WTC11 (cell line): ENCODE results near the gene CCNF.

ENCODE experiments used
- HMGA2 ChIP-seq: fragments of 250-450 bp; sonication (Bioruptor Pico); IDR thresholded peaks from 2 replicates; pipeline ENCODE4 v1.4.0; 2021; ENCODE audit warnings: mild to moderate bottlenecking, moderate library complexity
- JUN ChIP-seq: sonication (generic); formaldehyde crosslinking; IDR thresholded peaks from 2 replicates; pipeline ENCODE4 v1.8.0; 2023; ENCODE audit warnings: mild to moderate bottlenecking, missing genetic modification reagents
- NFE2L1 ChIP-seq: sonication (generic); formaldehyde crosslinking; IDR thresholded peaks from 2 replicates; pipeline ENCODE4 v1.8.1; 2023; ENCODE audit warnings: missing genetic modification reagents
- RELA ChIP-seq: sonication (generic); formaldehyde crosslinking; IDR thresholded peaks from 2 replicates; pipeline ENCODE4 v1.8.1; 2022; ENCODE audit warnings: missing genetic modification reagents, mild to moderate bottlenecking, borderline replicate concordance
- TEAD1 ChIP-seq: sonication (generic); formaldehyde crosslinking; IDR thresholded peaks from 2 replicates; pipeline ENCODE4 v1.8.0; 2022; ENCODE audit warnings: mild to moderate bottlenecking, missing genetic modification reagents
- ZNF263 ChIP-seq: sonication (generic); formaldehyde crosslinking; IDR thresholded peaks from 2 replicates; pipeline ENCODE4 v1.8.1; 2022; ENCODE audit warnings: low read depth, mild to moderate bottlenecking, moderate library complexity, missing genetic modification reagents
- TF ChIP-seq, protein P1 (sequence below): sonication (generic); formaldehyde crosslinking; IDR thresholded peaks from 2 replicates; pipeline ENCODE4 v1.8.0; 2022; ENCODE audit warnings: mild to moderate bottlenecking, missing genetic modification reagents
- TF ChIP-seq, protein P2 (sequence below): fragments of 200-600 bp; IDR thresholded peaks from 2 replicates; pipeline ENCODE4 v1.8.0; 2022; ENCODE audit warnings: antibody characterized with exemption
- TF ChIP-seq, protein P3 (sequence below): sonication (generic); formaldehyde crosslinking; IDR thresholded peaks from 2 replicates; pipeline ENCODE4 v1.8.0; 2022; ENCODE audit warnings: mild to moderate bottlenecking, missing genetic modification reagents

DNA sequence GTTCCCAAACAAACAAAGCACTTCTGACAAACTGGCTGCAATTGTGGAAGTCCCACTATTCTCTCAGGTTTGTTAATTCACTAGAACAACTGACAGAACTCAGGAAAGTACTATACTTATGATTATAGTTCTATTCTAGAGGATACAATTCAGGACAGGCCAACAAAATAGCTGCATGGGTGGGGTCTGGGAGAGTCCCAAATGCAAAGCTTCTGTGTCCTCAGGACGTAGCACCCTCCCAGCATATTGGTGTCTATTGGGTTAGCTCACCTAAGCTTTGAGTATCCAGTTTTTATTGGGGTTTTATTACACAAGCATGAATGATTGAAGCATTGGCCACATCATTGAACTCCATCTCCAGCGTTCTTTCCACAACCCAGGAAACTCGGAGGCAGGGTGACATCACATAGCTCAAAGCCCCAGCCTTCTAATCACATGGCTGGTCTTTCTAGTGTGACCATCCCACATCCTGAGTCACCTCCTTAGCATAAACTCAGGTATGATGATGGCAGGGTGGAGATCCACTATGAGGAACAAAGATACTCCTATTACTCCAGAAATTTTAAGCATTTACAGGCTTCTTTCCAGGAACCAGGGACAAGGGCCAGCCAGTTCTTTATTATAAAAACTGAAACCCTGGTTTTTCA is 43.9 kb upstream of the CCNF start:
- TF ChIP-seq JUN (CRISPR knock-in tag): no peak
- no peak for TF ChIP-seq RELA (CRISPR knock-in tag)
- TF ChIP-seq, protein P1, sequence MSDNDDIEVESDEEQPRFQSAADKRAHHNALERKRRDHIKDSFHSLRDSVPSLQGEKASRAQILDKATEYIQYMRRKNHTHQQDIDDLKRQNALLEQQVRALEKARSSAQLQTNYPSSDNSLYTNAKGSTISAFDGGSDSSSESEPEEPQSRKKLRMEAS (CRISPR knock-in tag): no peak
- TF ChIP-seq, protein P2, sequence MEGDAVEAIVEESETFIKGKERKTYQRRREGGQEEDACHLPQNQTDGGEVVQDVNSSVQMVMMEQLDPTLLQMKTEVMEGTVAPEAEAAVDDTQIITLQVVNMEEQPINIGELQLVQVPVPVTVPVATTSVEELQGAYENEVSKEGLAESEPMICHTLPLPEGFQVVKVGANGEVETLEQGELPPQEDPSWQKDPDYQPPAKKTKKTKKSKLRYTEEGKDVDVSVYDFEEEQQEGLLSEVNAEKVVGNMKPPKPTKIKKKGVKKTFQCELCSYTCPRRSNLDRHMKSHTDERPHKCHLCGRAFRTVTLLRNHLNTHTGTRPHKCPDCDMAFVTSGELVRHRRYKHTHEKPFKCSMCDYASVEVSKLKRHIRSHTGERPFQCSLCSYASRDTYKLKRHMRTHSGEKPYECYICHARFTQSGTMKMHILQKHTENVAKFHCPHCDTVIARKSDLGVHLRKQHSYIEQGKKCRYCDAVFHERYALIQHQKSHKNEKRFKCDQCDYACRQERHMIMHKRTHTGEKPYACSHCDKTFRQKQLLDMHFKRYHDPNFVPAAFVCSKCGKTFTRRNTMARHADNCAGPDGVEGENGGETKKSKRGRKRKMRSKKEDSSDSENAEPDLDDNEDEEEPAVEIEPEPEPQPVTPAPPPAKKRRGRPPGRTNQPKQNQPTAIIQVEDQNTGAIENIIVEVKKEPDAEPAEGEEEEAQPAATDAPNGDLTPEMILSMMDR: no peak
- TF ChIP-seq TEAD1 (CRISPR knock-in tag): no peak
- TF ChIP-seq ZNF263 (CRISPR knock-in tag): no peak
- TF ChIP-seq, protein P3, sequence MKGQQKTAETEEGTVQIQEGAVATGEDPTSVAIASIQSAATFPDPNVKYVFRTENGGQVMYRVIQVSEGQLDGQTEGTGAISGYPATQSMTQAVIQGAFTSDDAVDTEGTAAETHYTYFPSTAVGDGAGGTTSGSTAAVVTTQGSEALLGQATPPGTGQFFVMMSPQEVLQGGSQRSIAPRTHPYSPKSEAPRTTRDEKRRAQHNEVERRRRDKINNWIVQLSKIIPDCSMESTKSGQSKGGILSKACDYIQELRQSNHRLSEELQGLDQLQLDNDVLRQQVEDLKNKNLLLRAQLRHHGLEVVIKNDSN (CRISPR knock-in tag): no peak
- TF ChIP-seq NFE2L1 (CRISPR knock-in tag): no peak
- no peak for TF ChIP-seq HMGA2 (CRISPR knock-in tag)
